ENCODE data around the gene PRELID2.
A peak's percentile ranks its signal among the peaks of the same experiment; 100 is the strongest.

Gene PRELID2

DNA sequence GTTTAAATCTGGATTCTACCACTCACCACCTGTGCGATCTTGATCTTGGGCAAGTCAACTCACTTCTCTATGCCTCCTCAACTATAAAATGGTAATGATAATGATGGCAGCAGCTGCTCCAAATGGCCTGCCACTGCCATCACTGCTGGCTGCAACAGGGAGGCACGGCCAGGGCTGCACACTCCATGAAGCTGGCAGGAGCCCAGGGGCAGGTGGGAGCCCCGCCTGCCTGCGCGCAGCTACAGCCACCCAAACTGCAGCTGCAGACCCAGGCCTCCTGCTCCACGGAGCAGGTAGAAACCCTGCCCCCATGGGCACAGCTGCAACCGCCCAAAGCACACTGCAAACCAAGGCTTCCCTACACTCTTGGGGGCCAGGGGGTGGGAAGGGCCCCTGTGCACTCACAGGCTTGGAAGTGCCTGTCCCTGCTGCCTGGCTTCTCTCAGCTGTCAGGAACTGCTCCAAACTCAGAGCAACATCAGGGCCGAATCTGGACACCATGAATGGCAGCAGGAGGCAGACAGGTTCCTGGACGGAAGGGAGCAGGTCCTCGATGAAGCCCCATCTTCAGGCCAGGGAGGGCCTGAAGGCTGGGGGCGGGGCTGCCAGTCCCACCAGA is 57.6 kb downstream of the PRELID2 start:
- TF ChIP-seq, protein P1, sequence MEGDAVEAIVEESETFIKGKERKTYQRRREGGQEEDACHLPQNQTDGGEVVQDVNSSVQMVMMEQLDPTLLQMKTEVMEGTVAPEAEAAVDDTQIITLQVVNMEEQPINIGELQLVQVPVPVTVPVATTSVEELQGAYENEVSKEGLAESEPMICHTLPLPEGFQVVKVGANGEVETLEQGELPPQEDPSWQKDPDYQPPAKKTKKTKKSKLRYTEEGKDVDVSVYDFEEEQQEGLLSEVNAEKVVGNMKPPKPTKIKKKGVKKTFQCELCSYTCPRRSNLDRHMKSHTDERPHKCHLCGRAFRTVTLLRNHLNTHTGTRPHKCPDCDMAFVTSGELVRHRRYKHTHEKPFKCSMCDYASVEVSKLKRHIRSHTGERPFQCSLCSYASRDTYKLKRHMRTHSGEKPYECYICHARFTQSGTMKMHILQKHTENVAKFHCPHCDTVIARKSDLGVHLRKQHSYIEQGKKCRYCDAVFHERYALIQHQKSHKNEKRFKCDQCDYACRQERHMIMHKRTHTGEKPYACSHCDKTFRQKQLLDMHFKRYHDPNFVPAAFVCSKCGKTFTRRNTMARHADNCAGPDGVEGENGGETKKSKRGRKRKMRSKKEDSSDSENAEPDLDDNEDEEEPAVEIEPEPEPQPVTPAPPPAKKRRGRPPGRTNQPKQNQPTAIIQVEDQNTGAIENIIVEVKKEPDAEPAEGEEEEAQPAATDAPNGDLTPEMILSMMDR (conservative IDR thresholded peaks at IDR 0.05; ENCODE audit: control insufficient read depth, insufficient read depth, low read depth, low read length) = no peak

GRCh38 chr5:145776886-145777285 is 58.3 kb downstream of the PRELID2 start:
- H3K4me3 ChIP-seq (ENCODE audit: control insufficient read depth, low read depth, low read length) = no peak overlapping the region
- TF ChIP-seq, protein P1 (conservative IDR thresholded peaks at IDR 0.05; ENCODE audit: control insufficient read depth, insufficient read depth, low read depth, low read length) = no peak
- peak; percentile 67 for DNase-seq (ENCODE audit: low read depth)

More for the DNA sequence above, 57.6 kb downstream of the PRELID2 start:
- DNase-seq (ENCODE audit: low read depth) = no peak
- no peak overlapping the region for H3K4me3 ChIP-seq (ENCODE audit: control insufficient read depth, low read depth, low read length)

- no peak overlapping the region for H3K4me3 ChIP-seq (ENCODE audit: control insufficient read depth, low read depth, low read length)
- peak; percentile 88 for DNase-seq (ENCODE audit: low read depth)
- TF ChIP-seq, protein P1 (conservative IDR thresholded peaks at IDR 0.05; ENCODE audit: control insufficient read depth, insufficient read depth, low read depth, low read length) = no peak
Measured at GRCh38 chr5:145775893-145776444, 59.2 kb downstream of the PRELID2 start.

- no peak for DNase-seq (ENCODE audit: low read depth)
- TF ChIP-seq, protein P1 (conservative IDR thresholded peaks at IDR 0.05; ENCODE audit: control insufficient read depth, insufficient read depth, low read depth, low read length) = no peak
- no peak overlapping the region for H3K4me3 ChIP-seq (ENCODE audit: control insufficient read depth, low read depth, low read length)
Measured at GRCh38 chr5:145775411-145775810, 59.7 kb downstream of the PRELID2 start.

DNA sequence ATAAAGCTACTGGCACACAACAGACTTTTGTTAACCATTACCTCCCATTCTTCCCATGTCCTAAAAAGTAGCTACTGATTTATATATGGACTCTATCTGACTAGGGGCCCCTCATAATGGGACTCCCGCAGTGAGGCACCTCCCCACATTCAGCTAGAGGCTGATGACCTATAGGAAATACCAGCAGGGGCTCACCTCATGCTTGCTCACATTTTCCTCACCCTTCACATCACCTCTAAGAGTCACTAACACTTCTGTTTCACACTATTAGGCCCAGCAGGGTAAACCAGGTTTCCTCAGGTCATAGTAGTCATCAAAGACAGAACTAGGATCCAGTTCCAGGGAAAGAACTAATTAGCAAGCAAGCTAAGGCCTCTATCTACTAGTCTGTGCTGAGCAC is 60.7 kb downstream of the PRELID2 start:
- H3K4me3 ChIP-seq (ENCODE audit: control insufficient read depth, low read depth, low read length) = no peak overlapping the region
- TF ChIP-seq, protein P1 (conservative IDR thresholded peaks at IDR 0.05; ENCODE audit: control insufficient read depth, insufficient read depth, low read depth, low read length) = no peak
- DNase-seq (ENCODE audit: low read depth) = no peak

- DNase-seq (ENCODE audit: low read depth) = no peak
- TF ChIP-seq, protein P1 (conservative IDR thresholded peaks at IDR 0.05; ENCODE audit: control insufficient read depth, insufficient read depth, low read depth, low read length) = no peak
Measured at GRCh38 chr5:145772466-145772865, 62.7 kb downstream of the PRELID2 start.

More at GRCh38 chr5:145772466-145772865, 62.7 kb downstream of the PRELID2 start:
- no peak overlapping the region for H3K4me3 ChIP-seq (ENCODE audit: control insufficient read depth, low read depth, low read length)
